Ammon's horn (tissue), 1 donor: ENCODE measurements around the gene PIWIL1.

Experiments used
- DNase-seq: peaks from one replicate; pipeline ENCODE4 v3.0.0-alpha.2; 2016; ENCODE audit warnings: low spot score

Gene PIWIL1

DNA sequence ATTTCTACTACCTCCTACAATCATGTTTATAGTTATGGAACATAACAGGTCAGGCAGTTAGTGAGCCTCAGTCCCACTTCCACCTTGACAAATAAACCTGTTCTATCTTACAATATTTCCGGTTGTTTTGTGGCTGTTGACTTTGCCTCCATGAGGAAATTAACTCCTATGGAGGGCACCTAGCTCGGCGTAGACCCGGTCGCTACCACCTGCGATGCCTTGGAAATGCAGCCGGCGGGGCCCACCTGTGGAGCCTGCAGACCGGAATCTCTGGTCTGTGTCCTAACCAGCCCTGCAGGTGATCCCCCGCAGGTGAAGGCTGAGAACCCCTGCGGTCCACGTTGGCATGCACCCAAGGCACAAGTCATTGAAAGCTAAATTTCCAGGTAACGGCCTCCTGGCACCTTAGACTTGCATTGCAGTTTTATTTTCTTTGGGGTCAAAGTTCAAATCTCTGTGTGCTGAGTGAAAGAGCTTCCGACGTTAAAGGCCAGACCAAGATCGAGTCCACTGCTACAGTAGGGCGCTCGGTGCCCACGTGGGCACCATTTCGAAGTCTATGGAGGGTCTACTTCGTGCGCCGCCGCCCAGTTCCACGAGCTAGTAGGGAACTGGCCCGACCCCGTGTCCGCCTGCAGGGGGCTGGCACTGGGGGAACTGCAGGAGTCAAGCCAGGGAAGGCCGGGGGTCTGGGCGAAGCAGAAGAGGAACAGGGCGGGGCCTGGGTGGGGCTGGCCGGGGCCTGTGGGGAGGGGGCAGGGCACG lies 782 bp upstream of the PIWIL1 start:
- DNase-seq = no peak

DNA sequence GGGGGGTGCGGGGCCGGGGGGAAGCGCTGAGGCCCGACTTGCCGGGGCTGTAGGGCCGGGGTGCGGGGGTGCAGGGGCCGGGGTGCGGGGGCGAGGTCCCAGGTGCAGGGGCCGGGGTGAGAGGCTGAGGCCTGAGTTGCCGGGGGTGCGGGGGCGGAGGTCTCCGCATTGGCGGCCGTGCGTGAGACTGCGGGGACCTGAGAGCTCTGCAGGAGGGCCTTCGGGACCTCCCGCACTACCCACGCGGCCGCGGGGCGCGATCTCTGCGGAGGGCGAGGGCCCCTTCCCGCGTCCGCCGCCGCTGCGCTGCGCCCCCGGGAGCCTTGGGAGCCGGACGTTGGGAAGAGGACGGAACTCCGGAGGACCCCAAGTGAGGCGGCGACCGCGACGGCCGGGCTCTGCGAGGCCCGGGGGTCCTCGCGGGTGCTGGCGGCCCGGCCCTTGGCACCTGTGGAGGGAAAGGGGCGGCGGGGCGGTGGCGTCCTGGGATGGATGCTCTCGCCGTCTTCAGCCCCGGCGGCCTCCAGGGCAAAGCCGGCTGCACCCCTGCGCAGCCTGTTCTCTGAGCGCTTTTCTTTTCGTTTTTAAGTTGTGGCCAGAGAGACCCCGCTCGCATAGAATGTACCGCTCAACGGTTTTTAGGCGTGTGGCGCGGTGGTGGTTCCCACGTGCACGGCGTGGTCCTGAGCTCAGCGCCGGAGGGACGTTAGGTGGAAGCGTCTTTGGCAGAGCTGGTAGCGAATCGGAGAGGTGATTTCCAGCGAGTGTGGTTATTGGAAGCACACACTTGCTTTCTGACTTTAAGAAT lies 1.3 kb downstream of the PIWIL1 start:
- DNase-seq = no peak

GRCh38 chr12:130339951-130340350 lies 2.3 kb downstream of the PIWIL1 start:
- no peak for DNase-seq

GRCh38 chr12:130342442-130342841 lies 4.8 kb downstream of the PIWIL1 start:
- no peak for DNase-seq

- no peak for DNase-seq
Observed at GRCh38 chr12:130342842-130343241, 5.2 kb downstream of the PIWIL1 start.

GRCh38 chr12:130344529-130344928 lies 6.8 kb downstream of the PIWIL1 start:
- no peak for DNase-seq

DNA sequence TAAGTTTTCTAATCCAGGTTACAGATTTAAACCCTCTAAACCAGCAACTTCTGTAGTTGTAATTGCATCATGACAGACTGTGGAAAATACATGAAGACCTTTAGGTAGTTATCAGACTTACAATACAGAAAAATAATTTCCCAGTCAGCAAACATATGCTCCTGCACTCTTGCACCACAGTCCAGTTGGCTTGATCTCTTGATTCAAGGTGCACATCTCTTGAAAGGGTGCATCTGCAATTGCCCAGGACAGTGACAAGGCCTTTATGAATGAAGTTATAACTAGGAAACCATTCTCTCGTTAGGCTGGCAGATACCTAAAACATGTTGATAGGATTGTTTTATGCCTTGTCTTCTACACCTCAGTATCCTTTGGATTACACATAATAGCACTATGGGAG lies 7.6 kb downstream of the PIWIL1 start:
- no peak for DNase-seq

GRCh38 chr12:130347588-130347987 lies 9.9 kb downstream of the PIWIL1 start:
- no peak for DNase-seq

- DNase-seq = no peak
Observed at GRCh38 chr12:130350715-130351114, 13.0 kb downstream of the PIWIL1 start.

DNA sequence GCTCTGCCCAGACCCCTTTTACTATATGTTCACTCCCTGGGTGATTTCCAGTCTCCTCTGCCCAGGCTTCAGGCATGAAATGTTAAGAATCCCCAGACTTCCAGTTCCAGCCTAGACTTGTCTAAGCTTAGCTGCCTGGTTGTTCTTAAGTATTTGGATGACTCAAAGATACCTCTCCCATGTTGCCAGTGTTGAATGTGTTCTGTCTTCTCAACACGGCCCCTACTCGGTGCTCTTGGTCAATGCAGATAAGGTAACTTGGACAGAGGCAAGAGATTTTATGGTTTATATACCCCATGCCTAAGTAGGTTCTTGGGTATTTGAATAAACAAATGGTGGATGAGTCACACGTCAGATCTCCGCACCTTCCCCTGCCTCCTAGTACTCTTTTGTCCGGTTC lies 13.6 kb downstream of the PIWIL1 start:
- DNase-seq = no peak

GRCh38 chr12:130353081-130353480 lies 15.4 kb downstream of the PIWIL1 start:
- no peak for DNase-seq

DNA sequence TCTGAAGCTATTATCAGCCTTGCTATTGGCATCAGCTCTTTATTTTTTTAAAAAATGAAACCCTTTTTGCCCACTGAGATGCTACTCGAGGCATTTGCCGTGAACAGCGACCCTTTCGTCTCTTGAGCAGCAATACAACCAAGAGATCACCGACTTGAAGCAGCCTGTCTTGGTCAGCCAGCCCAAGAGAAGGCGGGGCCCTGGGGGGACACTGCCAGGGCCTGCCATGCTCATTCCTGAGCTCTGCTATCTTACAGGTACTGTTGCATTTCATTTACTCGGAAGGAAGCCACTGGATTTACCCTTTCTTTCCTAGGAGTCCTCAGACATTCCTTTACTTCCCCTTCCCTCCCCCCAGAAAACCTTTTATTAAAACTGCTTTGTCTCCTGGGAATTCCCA lies 16.7 kb downstream of the PIWIL1 start:
- no peak for DNase-seq

DNA sequence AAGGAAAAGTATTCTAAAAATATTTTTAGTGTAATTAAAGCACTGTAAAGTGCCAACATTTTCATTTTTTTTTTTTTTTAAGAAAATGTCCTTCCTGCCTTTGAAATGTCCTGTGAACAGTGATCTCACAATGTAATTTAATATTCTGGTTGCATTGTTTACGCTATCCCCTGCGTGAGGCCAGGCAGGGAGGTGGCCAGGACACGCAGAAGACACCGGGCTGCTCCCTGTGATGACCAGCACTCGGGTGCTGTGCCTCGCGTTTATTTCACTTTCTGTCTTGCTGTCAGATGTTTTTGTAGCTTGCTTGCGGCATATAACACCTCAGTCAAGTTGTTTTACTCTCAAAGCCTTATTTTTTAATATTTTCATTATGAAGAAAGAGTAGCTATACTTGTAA lies 18.5 kb downstream of the PIWIL1 start:
- DNase-seq = no peak

DNA sequence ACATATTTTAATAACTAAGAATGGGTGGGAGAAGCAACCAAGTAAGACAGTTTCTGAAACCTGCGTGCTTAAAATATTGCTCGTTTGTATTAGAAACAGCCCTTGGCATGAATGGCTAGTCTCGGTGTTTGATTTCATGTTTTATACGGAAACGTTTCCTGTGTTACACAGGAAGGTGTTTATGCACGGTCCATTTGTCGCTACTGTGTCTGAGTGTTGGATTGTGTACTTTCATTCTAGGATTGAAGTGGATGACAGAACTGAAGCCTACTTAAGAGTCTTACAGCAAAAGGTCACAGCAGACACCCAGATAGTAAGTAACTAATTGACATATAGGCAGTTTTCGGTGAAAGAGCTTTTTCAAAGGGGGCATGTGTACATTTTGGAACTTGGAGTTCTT lies 19.6 kb downstream of the PIWIL1 start:
- no peak for DNase-seq

DNA sequence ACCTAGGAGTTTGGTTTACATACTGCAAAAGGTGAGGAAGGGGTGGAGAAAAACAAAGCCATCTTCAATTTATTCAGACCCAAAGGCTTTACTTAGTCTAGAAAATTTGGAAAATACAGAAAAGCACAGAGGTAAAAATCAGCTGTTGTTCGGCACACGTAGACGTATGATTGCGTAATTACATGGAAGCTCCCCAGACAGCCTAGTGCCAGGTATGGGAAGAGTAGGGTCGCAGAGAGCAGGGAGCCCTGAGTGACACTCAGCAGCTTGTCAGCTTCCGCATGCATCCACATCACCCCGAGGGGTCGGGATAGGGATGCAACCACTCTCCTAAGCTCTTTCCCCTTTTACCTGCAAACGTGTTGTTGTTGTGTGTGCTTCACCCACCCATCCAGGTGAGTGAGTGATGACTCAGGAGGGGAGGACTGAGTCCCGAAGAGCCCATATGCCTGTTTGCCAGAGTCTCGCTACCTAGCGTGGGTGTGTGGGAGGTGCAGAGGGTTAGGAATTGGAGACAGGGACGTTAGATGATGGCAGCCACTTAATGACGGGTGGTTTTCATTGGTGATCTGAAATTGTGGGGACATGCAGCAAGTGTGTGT lies 20.1 kb downstream of the PIWIL1 start:
- no peak for DNase-seq

- no peak for DNase-seq
Observed at GRCh38 chr12:130362060-130362459, 24.4 kb downstream of the PIWIL1 start.

GRCh38 chr12:130364578-130364977 lies 26.9 kb downstream of the PIWIL1 start:
- DNase-seq = no peak

GRCh38 chr12:130366159-130366558 lies 28.5 kb downstream of the PIWIL1 start:
- no peak for DNase-seq

DNA sequence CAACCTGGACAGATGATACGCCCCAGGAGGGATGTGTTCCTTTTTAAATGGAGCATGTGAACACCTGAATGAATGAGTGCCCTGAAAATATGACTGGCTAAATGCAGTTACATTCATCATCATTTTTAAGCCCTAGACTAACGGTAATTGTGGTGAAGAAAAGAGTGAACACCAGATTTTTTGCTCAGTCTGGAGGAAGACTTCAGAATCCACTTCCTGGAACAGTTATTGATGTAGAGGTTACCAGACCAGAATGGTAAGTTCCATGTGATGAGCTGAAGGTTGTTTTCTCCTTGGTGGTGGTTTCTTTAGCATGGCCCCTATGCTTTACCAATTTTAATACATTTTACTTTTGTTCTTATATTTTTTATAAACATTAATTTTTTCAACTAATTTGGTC lies 29.3 kb downstream of the PIWIL1 start:
- no peak for DNase-seq

- no peak for DNase-seq
Observed at GRCh38 chr12:130367523-130367922, 29.8 kb downstream of the PIWIL1 start.

GRCh38 chr12:130369816-130370215 lies 32.1 kb downstream of the PIWIL1 start:
- DNase-seq = no peak

GRCh38 chr12:130371296-130371695 lies 33.6 kb downstream of the PIWIL1 start:
- DNase-seq = no peak

DNA sequence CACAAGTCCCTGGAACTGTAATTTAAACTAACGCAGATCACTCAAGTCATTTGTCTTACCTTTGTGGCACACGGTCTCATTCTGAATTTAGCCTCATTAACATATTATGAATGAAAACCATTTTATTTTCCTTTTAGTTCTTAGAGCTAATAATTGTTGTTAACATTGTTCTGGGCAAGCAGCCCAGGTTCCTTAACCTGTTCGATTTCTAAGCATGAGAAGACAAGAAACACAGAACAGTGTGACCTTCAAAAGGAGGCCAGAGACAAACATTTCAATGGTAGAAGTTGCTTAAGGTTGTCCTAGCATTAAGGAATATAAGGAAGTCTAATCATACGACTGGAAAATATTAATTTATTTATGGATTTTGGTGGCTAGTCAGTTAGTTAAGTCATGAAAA lies 35.2 kb downstream of the PIWIL1 start:
- DNase-seq = no peak
